SU-DHL-6 (cell line): ENCODE results near the gene CD19.

Experiments
- H2AFZ ChIP-seq: fragments of 200-600 bp; sonication (generic); 2 replicates; pipeline ENCODE4 v1.6.1; 2014; ENCODE audit warnings: low read depth, mild to moderate bottlenecking, moderate library complexity, mixed read lengths, antibody characterized with exemption, low read length; ENCODE audit not compliant: severe bottlenecking
- H3F3A ChIP-seq: fragments of 200-600 bp; shearing (Covaris generic); 2 replicates; pipeline ENCODE4 v1.6.0; 2016; ENCODE audit warnings: antibody characterized with exemption, mild to moderate bottlenecking; ENCODE audit not compliant: insufficient read depth
- H3K27ac ChIP-seq: fragments of 200-600 bp; sonication (generic); 2 replicates; pipeline ENCODE4 v1.5.1; 2016; ENCODE audit warnings: low read depth, mild to moderate bottlenecking, low read length, moderate library complexity, mixed read lengths
- H3K27me3 ChIP-seq: fragments of 200-600 bp; sonication (generic), shearing (Covaris generic); 2 replicates; pipeline ENCODE4 v1.6.0; 2014; ENCODE audit warnings: mild to moderate bottlenecking, low read length
- H3K36me3 ChIP-seq: fragments of 200-600 bp; sonication (generic); 2 replicates; pipeline ENCODE4 v1.6.1; 2014; ENCODE audit warnings: mild to moderate bottlenecking, low read length, mixed read lengths
- H3K4me2 ChIP-seq: fragments of 300-600, 200-600 bp; shearing (Covaris generic), sonication (generic); 2 replicates; pipeline ENCODE4 v1.6.0; 2014; ENCODE audit warnings: low read length, low read depth, mild to moderate bottlenecking; ENCODE audit not compliant: poor library complexity, severe bottlenecking
- H3K4me3 ChIP-seq: fragments of 200-600 bp; sonication (generic); 2 replicates; pipeline ENCODE4 v1.5.1; 2014; ENCODE audit warnings: antibody characterized with exemption, low read length, mild to moderate bottlenecking, mixed read lengths; ENCODE audit not compliant: insufficient read depth, poor library complexity, severe bottlenecking
- H3K79me2 ChIP-seq: fragments of 200-600 bp; sonication (generic); 2 replicates; pipeline ENCODE4 v1.6.1; 2014; ENCODE audit warnings: mild to moderate bottlenecking, low read length, moderate library complexity; ENCODE audit not compliant: insufficient read depth
- H3K9ac ChIP-seq: fragments of 200-600 bp; sonication (generic); 2 replicates; pipeline ENCODE4 v1.7.0; 2014; ENCODE audit warnings: mild to moderate bottlenecking, low read length
- H3K9me2 ChIP-seq: fragments of 200-600 bp; sonication (generic); replicated peaks from 2 replicates; pipeline ENCODE4 v1.6.1; 2014; ENCODE audit warnings: low read length; ENCODE audit not compliant: insufficient read depth
- H3K9me3 ChIP-seq: fragments of 200-600 bp; sonication (generic); 2 replicates; pipeline ENCODE4 v1.6.1; 2014; ENCODE audit warnings: low read length, mixed read lengths; ENCODE audit not compliant: insufficient read depth
- H4K20me1 ChIP-seq: fragments of 200-600 bp; sonication (generic); 2 replicates; pipeline ENCODE4 v1.6.1; 2014; ENCODE audit warnings: low read depth, mild to moderate bottlenecking, antibody characterized with exemption, low read length, moderate library complexity, mixed read lengths
- CTCF ChIP-seq: fragments of 200-600 bp; sonication (generic); IDR thresholded peaks from one replicate; pipeline ENCODE4 v1.5.1; 2017; ENCODE audit warnings: antibody characterized with exemption, mild to moderate bottlenecking, low read length, moderate library complexity; ENCODE audit not compliant: insufficient read depth, poor library complexity, severe bottlenecking
- EZH2phosphoT487 ChIP-seq: fragments of 200-600 bp; sonication (generic), shearing (Covaris generic); conservative IDR thresholded peaks from 2 replicates; pipeline ENCODE4 v1.6.1; 2018; ENCODE audit warnings: mild to moderate bottlenecking, antibody characterized with exemption, low read length, moderate library complexity, mixed read lengths

The CD19 gene

GRCh38 chr16:28927815-28928214 lies 4.0 kb upstream of the CD19 start:
- Histone ChIP-seq H3K27me3 (no peaks in the 10 kb centered on the region), H3K9me2 (no peaks in the 10 kb centered on the region), H2AFZ (no peak overlapping the region), H3K79me2 (peaks cover 14% of the 10 kb centered on the region), H3K27ac (no peak overlapping the region), H3K36me3 (no peaks in the 10 kb centered on the region), H3K4me3 (no peak overlapping the region), H3K4me2 (no peak overlapping the region), H3K9ac (no peak overlapping the region), H4K20me1 (no peaks in the 10 kb centered on the region), H3F3A (peaks cover 51% of the 10 kb centered on the region), H3K9me3 (no peaks in the 10 kb centered on the region)
- TF ChIP-seq EZH2phosphoT487 (no peak), CTCF (no peak)

- H3K27me3 ChIP-seq, result no peaks in the 10 kb centered on the region
- peaks cover 16% of the 10 kb centered on the region for H3K79me2 ChIP-seq
- peak overlapping the region; percentile 91 for H3K9ac ChIP-seq
- no peaks in the 10 kb centered on the region for H4K20me1 ChIP-seq
- TF ChIP-seq CTCF (no peak), EZH2phosphoT487 (no peak)
- H3K4me2 ChIP-seq, result peak overlapping the region; percentile 93
- H3K9me3 ChIP-seq, result no peaks in the 10 kb centered on the region
- peaks cover 39% of the 10 kb centered on the region for H3F3A ChIP-seq
- H3K4me3 ChIP-seq, result no peak overlapping the region
- no peak overlapping the region for H2AFZ ChIP-seq
- no peaks in the 10 kb centered on the region for H3K9me2 ChIP-seq
- H3K27ac ChIP-seq, result peak overlapping the region; percentile 84
- no peaks in the 10 kb centered on the region for H3K36me3 ChIP-seq
These were observed 1.6 kb upstream of the CD19 start for GRCh38 chr16:28930203-28930602.

- Histone ChIP-seq H3K27ac (peak overlapping the region; percentile 84), H3K4me2 (peak overlapping the region; percentile 93), H3F3A (peaks cover 39% of the 10 kb centered on the region), H2AFZ (peak overlapping the region; percentile 6), H3K36me3 (no peaks in the 10 kb centered on the region), H3K79me2 (peaks cover 16% of the 10 kb centered on the region), H3K9ac (peak overlapping the region; percentile 91), H3K9me3 (no peaks in the 10 kb centered on the region), H3K4me3 (no peak overlapping the region), H3K27me3 (no peaks in the 10 kb centered on the region), H3K9me2 (no peaks in the 10 kb centered on the region), H4K20me1 (no peaks in the 10 kb centered on the region)
- TF ChIP-seq EZH2phosphoT487 (no peak), CTCF (no peak)
These were observed 1.1 kb upstream of the CD19 start for GRCh38 chr16:28930652-28931051.
